ENCODE measurements around the gene TIA1.
"Not testable (repeated sequence)": the region's sequence is repeated elsewhere in the genome, so short reads cannot be mapped to it uniquely, and the experiment has no call there.

DNA sequence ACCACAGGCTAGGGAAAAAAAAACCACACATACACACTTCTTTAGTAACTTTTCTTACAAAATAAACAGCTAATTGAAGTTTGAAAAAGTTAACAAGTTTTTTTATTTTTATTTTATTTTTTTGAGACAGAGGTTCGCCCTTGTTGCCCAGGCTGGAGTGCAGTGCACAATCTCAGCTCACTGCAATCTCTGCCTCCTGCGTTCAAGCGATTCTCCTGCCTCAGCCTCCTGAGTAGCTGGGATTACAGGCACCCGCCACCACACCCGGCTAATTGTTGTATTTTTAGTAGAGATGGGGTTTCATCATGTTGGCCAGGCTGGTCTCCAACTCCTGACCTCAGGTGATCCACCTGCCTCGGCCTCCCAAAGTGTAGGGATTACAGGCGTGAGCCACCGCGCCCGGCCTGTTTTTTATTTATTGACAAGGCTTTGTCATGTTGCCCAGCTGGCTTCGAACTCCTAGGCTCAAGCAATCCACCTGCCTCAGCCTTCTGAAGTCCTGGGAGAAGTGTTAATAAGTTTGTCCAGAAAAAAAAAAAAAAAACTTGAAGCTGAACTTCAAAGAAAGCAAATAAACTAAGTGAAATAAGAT is 78.7 kb downstream of the TIA1 start:
- TF ChIP-seq TAF1 (IDR thresholded peaks at IDR 0.05; ENCODE audit: low read depth); EZH2 (IDR thresholded peaks at IDR 0.05; ENCODE audit: borderline replicate concordance, insufficient read depth, low read length, poor library complexity, severe bottlenecking); POLR2AphosphoS5 (IDR thresholded peaks at IDR 0.05); EP300 (conservative IDR thresholded peaks at IDR 0.05; ENCODE audit: poor library complexity, severe bottlenecking); SMC3 (conservative IDR thresholded peaks at IDR 0.05; ENCODE audit: poor library complexity); MXI1 (conservative IDR thresholded peaks at IDR 0.05; ENCODE audit: poor library complexity, severe bottlenecking); RAD21 (conservative IDR thresholded peaks at IDR 0.05): not testable (repeated sequence)
- TF ChIP-seq, protein P1, sequence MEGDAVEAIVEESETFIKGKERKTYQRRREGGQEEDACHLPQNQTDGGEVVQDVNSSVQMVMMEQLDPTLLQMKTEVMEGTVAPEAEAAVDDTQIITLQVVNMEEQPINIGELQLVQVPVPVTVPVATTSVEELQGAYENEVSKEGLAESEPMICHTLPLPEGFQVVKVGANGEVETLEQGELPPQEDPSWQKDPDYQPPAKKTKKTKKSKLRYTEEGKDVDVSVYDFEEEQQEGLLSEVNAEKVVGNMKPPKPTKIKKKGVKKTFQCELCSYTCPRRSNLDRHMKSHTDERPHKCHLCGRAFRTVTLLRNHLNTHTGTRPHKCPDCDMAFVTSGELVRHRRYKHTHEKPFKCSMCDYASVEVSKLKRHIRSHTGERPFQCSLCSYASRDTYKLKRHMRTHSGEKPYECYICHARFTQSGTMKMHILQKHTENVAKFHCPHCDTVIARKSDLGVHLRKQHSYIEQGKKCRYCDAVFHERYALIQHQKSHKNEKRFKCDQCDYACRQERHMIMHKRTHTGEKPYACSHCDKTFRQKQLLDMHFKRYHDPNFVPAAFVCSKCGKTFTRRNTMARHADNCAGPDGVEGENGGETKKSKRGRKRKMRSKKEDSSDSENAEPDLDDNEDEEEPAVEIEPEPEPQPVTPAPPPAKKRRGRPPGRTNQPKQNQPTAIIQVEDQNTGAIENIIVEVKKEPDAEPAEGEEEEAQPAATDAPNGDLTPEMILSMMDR (IDR thresholded peaks at IDR 0.05; ENCODE audit: poor library complexity, severe bottlenecking), result not testable (repeated sequence)
- TF ChIP-seq, protein P2, sequence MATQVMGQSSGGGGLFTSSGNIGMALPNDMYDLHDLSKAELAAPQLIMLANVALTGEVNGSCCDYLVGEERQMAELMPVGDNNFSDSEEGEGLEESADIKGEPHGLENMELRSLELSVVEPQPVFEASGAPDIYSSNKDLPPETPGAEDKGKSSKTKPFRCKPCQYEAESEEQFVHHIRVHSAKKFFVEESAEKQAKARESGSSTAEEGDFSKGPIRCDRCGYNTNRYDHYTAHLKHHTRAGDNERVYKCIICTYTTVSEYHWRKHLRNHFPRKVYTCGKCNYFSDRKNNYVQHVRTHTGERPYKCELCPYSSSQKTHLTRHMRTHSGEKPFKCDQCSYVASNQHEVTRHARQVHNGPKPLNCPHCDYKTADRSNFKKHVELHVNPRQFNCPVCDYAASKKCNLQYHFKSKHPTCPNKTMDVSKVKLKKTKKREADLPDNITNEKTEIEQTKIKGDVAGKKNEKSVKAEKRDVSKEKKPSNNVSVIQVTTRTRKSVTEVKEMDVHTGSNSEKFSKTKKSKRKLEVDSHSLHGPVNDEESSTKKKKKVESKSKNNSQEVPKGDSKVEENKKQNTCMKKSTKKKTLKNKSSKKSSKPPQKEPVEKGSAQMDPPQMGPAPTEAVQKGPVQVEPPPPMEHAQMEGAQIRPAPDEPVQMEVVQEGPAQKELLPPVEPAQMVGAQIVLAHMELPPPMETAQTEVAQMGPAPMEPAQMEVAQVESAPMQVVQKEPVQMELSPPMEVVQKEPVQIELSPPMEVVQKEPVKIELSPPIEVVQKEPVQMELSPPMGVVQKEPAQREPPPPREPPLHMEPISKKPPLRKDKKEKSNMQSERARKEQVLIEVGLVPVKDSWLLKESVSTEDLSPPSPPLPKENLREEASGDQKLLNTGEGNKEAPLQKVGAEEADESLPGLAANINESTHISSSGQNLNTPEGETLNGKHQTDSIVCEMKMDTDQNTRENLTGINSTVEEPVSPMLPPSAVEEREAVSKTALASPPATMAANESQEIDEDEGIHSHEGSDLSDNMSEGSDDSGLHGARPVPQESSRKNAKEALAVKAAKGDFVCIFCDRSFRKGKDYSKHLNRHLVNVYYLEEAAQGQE (IDR thresholded peaks at IDR 0.05; ENCODE audit: borderline replicate concordance), result not testable (repeated sequence)
